Measurements from ENCODE around the gene RBM8A.

Gene RBM8A

DNA sequence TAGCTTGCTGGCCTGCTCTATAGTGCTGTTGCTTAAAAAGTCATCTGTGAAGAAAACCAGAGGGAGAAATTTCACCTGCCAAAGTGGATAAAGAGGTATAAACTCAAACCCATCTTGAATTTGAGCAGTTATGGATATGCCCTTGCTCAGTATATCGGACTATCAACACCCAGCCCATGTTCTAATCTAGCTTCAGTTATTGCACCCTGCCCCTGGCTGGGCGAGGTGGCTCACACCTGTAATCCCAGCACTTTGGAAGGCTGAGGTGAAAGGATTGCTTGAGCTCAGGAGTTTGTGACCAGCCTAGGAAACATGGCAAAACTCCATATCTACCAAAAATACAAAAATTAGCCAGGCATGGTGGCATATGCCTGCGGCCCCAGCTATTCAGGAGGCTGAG, 17.2 kb upstream of the RBM8A start:
- CTCF ChIA-PET, result interaction anchor here (0.6 to 1.1 kb wide), 2 partner anchors 54 to 99 kb away, joined by 3 to 5 read pairs; partner anchors contain the start of gene NUDT17
- no peak overlapping the region for H3K4me3 ChIP-seq (ENCODE audit: low read depth, low read length)
- peaks cover 0 to 22% of the 10 kb centered on the region in 2 experiments; a peak in 2 of 3 replicates for H3K36me3 ChIP-seq (ENCODE audit: control insufficient read depth in 2 of 2, insufficient read depth in 1 of 2, low read length in 2 of 2)
- no peaks in the 10 kb centered on the region for H3K9me3 ChIP-seq (ENCODE audit: control insufficient read depth, insufficient read depth, low read depth, low read length)
- no peak overlapping the region for H3K27ac ChIP-seq (ENCODE audit: extremely low read depth, low read depth, low read length)
- TF ChIP-seq SETDB1 (IDR thresholded peaks at IDR 0.05; ENCODE audit: insufficient read length, low read length) (no peak), ZNF239 (tag by site-specific recombination; IDR thresholded peaks at IDR 0.05) (no peak), ZNF19 (tag by site-specific recombination; IDR thresholded peaks at IDR 0.05; ENCODE audit: low read depth) (no peak), ZNF146 (tag by site-specific recombination; IDR thresholded peaks at IDR 0.05) (no peak), KLF7 (tag by site-specific recombination; IDR thresholded peaks at IDR 0.05; ENCODE audit: borderline replicate concordance) (no peak), HOXA7 (CRISPR knock-in tag; IDR thresholded peaks at IDR 0.05; ENCODE audit: borderline replicate concordance) (no peak), ZNF530 (tag by site-specific recombination; IDR thresholded peaks at IDR 0.05; ENCODE audit: low read depth) (no peak), ZNF394 (tag by site-specific recombination; IDR thresholded peaks at IDR 0.05; ENCODE audit: borderline replicate concordance) (no peak), ZNF792 (tag by site-specific recombination; IDR thresholded peaks at IDR 0.05) (no peak), FEZF1 (tag by site-specific recombination; IDR thresholded peaks at IDR 0.05) (no peak), ZBTB48 (tag by site-specific recombination; IDR thresholded peaks at IDR 0.05) (no peak), ZNF311 (tag by site-specific recombination; IDR thresholded peaks at IDR 0.05; ENCODE audit: borderline replicate concordance) (no peak), ZNF624 (tag by site-specific recombination; IDR thresholded peaks at IDR 0.05) (no peak)
- TF ChIP-seq, protein P1, sequence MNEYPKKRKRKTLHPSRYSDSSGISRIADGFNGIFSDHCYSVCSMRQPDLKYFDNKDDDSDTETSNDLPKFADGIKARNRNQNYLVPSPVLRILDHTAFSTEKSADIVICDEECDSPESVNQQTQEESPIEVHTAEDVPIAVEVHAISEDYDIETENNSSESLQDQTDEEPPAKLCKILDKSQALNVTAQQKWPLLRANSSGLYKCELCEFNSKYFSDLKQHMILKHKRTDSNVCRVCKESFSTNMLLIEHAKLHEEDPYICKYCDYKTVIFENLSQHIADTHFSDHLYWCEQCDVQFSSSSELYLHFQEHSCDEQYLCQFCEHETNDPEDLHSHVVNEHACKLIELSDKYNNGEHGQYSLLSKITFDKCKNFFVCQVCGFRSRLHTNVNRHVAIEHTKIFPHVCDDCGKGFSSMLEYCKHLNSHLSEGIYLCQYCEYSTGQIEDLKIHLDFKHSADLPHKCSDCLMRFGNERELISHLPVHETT (tag by site-specific recombination; IDR thresholded peaks at IDR 0.05), result no peak
- TF ChIP-seq, protein P2, sequence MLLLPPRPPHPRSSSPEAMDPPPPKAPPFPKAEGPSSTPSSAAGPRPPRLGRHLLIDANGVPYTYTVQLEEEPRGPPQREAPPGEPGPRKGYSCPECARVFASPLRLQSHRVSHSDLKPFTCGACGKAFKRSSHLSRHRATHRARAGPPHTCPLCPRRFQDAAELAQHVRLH (tag by site-specific recombination; IDR thresholded peaks at IDR 0.05), result no peak
- TF ChIP-seq, protein P3, sequence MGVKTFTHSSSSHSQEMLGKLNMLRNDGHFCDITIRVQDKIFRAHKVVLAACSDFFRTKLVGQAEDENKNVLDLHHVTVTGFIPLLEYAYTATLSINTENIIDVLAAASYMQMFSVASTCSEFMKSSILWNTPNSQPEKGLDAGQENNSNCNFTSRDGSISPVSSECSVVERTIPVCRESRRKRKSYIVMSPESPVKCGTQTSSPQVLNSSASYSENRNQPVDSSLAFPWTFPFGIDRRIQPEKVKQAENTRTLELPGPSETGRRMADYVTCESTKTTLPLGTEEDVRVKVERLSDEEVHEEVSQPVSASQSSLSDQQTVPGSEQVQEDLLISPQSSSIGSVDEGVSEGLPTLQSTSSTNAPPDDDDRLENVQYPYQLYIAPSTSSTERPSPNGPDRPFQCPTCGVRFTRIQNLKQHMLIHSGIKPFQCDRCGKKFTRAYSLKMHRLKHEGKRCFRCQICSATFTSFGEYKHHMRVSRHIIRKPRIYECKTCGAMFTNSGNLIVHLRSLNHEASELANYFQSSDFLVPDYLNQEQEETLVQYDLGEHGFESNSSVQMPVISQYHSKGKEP (tag by site-specific recombination; IDR thresholded peaks at IDR 0.05), result no peak
- TF ChIP-seq, protein P4, sequence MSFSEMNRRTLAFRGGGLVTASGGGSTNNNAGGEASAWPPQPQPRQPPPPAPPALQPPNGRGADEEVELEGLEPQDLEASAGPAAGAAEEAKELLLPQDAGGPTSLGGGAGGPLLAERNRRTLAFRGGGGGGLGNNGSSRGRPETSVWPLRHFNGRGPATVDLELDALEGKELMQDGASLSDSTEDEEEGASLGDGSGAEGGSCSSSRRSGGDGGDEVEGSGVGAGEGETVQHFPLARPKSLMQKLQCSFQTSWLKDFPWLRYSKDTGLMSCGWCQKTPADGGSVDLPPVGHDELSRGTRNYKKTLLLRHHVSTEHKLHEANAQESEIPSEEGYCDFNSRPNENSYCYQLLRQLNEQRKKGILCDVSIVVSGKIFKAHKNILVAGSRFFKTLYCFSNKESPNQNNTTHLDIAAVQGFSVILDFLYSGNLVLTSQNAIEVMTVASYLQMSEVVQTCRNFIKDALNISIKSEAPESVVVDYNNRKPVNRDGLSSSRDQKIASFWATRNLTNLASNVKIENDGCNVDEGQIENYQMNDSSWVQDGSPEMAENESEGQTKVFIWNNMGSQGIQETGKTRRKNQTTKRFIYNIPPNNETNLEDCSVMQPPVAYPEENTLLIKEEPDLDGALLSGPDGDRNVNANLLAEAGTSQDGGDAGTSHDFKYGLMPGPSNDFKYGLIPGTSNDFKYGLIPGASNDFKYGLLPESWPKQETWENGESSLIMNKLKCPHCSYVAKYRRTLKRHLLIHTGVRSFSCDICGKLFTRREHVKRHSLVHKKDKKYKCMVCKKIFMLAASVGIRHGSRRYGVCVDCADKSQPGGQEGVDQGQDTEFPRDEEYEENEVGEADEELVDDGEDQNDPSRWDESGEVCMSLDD (tag by site-specific recombination; IDR thresholded peaks at IDR 0.05), result no peak
- TF ChIP-seq, protein P5, sequence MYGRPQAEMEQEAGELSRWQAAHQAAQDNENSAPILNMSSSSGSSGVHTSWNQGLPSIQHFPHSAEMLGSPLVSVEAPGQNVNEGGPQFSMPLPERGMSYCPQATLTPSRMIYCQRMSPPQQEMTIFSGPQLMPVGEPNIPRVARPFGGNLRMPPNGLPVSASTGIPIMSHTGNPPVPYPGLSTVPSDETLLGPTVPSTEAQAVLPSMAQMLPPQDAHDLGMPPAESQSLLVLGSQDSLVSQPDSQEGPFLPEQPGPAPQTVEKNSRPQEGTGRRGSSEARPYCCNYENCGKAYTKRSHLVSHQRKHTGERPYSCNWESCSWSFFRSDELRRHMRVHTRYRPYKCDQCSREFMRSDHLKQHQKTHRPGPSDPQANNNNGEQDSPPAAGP (tag by site-specific recombination; IDR thresholded peaks at IDR 0.05), result no peak
- no peaks in the 10 kb centered on the region for H3K4me1 ChIP-seq (ENCODE audit: control insufficient read depth, insufficient read depth, low read length)
- POLR2A ChIA-PET, result interaction anchor here (1.1 kb wide), 1 partner anchor 14 kb away, joined by 6 read pairs; the partner anchor contains the start of gene LIX1L

DNA sequence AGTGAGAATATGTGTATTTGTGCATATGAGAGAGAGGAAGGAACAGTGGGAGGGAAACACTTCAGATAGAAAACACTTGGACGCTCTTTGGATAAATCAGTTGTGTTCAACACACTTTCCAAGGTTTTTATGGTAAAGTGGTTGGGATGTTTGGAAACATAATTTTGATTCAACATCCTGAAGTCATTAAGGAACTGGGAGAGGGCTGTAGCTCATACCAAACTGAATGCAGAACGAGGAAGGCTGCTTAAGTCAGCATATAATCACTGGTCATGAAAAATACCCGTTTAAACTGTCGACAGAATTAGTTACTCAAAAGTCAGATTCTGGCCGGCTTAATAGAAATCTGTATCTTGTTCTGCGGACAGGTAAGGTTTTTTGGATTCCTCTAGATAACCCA, 15.6 kb upstream of the RBM8A start:
- no peak overlapping the region for H3K4me3 ChIP-seq (ENCODE audit: low read depth, low read length)
- ChIA-PET POLR2A (interaction anchor here (0.6 kb wide), 1 partner anchor 20 kb away, joined by 3 read pairs; no protein-coding TSS in a partner anchor), CTCF (interaction anchor here (1.2 kb wide), 1 partner anchor 51 kb away, joined by 5 read pairs; no protein-coding TSS in a partner anchor)
- peaks cover 0 to 14% of the 10 kb centered on the region in 2 experiments; a peak in 2 of 3 replicates for H3K36me3 ChIP-seq (ENCODE audit: control insufficient read depth in 2 of 2, insufficient read depth in 1 of 2, low read length in 2 of 2)
- no peaks in the 10 kb centered on the region for H3K4me1 ChIP-seq (ENCODE audit: control insufficient read depth, insufficient read depth, low read length)
- no peak overlapping the region for H3K27ac ChIP-seq (ENCODE audit: extremely low read depth, low read depth, low read length)
- H3K9me3 ChIP-seq (ENCODE audit: control insufficient read depth, insufficient read depth, low read depth, low read length), result no peaks in the 10 kb centered on the region
- TF ChIP-seq ZNF514 (tag by site-specific recombination; IDR thresholded peaks at IDR 0.05) (no peak), MYNN (tag by site-specific recombination; IDR thresholded peaks at IDR 0.05; ENCODE audit: borderline replicate concordance) (no peak), ZNF792 (tag by site-specific recombination; IDR thresholded peaks at IDR 0.05) (no peak), ZNF211 (tag by site-specific recombination; IDR thresholded peaks at IDR 0.05; ENCODE audit: low read depth) (no peak), ZNF830 (tag by site-specific recombination; IDR thresholded peaks at IDR 0.05; ENCODE audit: low read depth) (no peak), ZNF530 (tag by site-specific recombination; IDR thresholded peaks at IDR 0.05; ENCODE audit: low read depth) (no peak)
- TF ChIP-seq, protein P1 (tag by site-specific recombination; IDR thresholded peaks at IDR 0.05), result no peak
